Testis (tissue), 2 donors: ENCODE results near the gene MLST8.

Experiments
- POLR2A ChIP-seq: fragments of 450-650 bp; IDR thresholded peaks from one replicate; pipeline ENCODE4 v1.6.1; 2017; ENCODE audit warnings: antibody characterized with exemption, mild to moderate bottlenecking, moderate library complexity
- TF ChIP-seq, protein P1 (sequence below), 3 experiments: fragments of 450-650 bp in 2 of 3; fragments of 200-600 bp in 1 of 3; sonication (generic) in 1 of 3; IDR thresholded peaks; one replicate each; pipeline ENCODE4 v1.5.1; 2016 to 2019; ENCODE audit warnings: antibody characterized with exemption in 3 of 3, mild to moderate bottlenecking in 2 of 3, moderate library complexity in 1 of 3

DNA sequence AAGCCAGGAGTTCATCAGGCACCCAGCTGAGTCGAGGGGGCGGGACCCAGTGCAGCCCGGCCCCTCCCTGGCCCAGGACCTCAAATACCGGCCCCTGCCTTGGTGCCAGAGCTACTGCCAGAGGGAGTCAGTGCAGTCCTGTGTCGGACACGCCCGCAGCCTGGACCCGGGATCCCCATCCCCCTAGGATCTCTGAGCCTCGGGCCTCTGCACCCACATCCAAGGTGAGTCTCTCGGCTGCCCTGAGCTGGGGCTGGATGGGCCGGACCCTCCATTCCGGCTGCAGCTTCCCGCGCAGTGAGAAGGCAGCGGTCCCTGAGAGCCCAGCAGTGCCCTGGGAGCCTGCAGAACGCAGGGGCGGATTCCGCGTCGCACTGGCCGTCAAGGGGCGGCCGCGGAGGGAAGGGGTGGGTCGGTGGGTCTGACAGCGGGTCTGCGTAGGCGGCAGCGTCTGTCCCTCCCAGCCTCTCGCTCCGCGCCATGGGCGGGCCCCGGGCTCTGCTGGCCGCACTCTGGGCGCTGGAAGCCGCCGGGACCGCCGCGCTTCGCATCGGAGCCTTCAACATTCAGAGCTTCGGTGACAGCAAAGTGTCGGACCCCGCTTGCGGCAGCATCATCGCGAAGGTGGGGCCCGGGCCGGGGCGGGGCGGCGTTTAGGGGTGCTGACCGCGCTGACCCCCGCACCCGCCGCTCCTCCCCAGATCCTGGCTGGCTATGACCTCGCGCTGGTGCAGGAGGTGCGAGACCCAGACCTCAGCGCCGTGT, 31.3 kb downstream of the MLST8 start, which contains the start of gene DNASE1L2:
- TF ChIP-seq, protein P1, sequence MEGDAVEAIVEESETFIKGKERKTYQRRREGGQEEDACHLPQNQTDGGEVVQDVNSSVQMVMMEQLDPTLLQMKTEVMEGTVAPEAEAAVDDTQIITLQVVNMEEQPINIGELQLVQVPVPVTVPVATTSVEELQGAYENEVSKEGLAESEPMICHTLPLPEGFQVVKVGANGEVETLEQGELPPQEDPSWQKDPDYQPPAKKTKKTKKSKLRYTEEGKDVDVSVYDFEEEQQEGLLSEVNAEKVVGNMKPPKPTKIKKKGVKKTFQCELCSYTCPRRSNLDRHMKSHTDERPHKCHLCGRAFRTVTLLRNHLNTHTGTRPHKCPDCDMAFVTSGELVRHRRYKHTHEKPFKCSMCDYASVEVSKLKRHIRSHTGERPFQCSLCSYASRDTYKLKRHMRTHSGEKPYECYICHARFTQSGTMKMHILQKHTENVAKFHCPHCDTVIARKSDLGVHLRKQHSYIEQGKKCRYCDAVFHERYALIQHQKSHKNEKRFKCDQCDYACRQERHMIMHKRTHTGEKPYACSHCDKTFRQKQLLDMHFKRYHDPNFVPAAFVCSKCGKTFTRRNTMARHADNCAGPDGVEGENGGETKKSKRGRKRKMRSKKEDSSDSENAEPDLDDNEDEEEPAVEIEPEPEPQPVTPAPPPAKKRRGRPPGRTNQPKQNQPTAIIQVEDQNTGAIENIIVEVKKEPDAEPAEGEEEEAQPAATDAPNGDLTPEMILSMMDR (IDR thresholded peaks at IDR 0.05), result no peak
- no peak for TF ChIP-seq POLR2A
